HG02678 (cell line): Measurements from ENCODE around the gene FIBCD1.

ENCODE experiments used
- ATAC-seq: cut with Tn5 transposase; IDR thresholded peaks from one replicate; pipeline ENCODE4 v1.9.1; 2021; ENCODE audit warnings: mild to moderate bottlenecking, moderate library complexity; ENCODE audit not compliant: unreplicated experiment

The FIBCD1 gene

GRCh38 chr9:130897105-130897751, 41.8 kb downstream of the FIBCD1 start:
- no peak for ATAC-seq

- ATAC-seq, result no peak
Observed at GRCh38 chr9:130896233-130897014, 42.6 kb downstream of the FIBCD1 start, which contains the start of gene QRFP. Gene QRFP, minus strand, starts transcription at chr9:130896812. Its CDS starts 2,974 bp downstream, at chr9:130893838.

- no peak for ATAC-seq
Observed at GRCh38 chr9:130895481-130896232, 43.4 kb downstream of the FIBCD1 start.

- ATAC-seq, result no peak
Observed at GRCh38 chr9:130895038-130895437, 44.0 kb downstream of the FIBCD1 start.

GRCh38 chr9:130894546-130894945, 44.5 kb downstream of the FIBCD1 start:
- ATAC-seq, result no peak

GRCh38 chr9:130893341-130894101, 45.5 kb downstream of the FIBCD1 start:
- ATAC-seq, result no peak

- no peak for ATAC-seq
Observed at GRCh38 chr9:130892477-130893304, 46.4 kb downstream of the FIBCD1 start.

- ATAC-seq, result no peak
Observed at GRCh38 chr9:130891688-130892476, 47.2 kb downstream of the FIBCD1 start.

GRCh38 chr9:130890870-130891687, 48.0 kb downstream of the FIBCD1 start:
- ATAC-seq, result no peak

- no peak for ATAC-seq
Observed at GRCh38 chr9:130890124-130890523, 48.9 kb downstream of the FIBCD1 start.

GRCh38 chr9:130888146-130888885, 50.7 kb downstream of the FIBCD1 start:
- ATAC-seq, result no peak

- ATAC-seq, result no peak
Observed at GRCh38 chr9:130887494-130888144, 51.4 kb downstream of the FIBCD1 start.

GRCh38 chr9:130886981-130887380, 52.1 kb downstream of the FIBCD1 start:
- ATAC-seq, result no peak

GRCh38 chr9:130885484-130886375, 53.3 kb downstream of the FIBCD1 start:
- ATAC-seq, result no peak

GRCh38 chr9:130884542-130885483, 54.2 kb downstream of the FIBCD1 start:
- ATAC-seq, result no peak
